ENCODE results near the gene DOK3. TPM values are rescaled to one million over a fixed set of nuclear protein-coding genes. Genes with fewer than 3 reads are reported as not detected.

Gene DOK3
- total RNA-seq, 1 experiment from 2014 or later: 16.4 TPM

- Histone ChIP-seq H2AK5ac (ENCODE audit: insufficient read length, low read length) (no peak overlapping the region), H3K27ac (ENCODE audit: insufficient read length, low read depth, low read length) (no peak overlapping the region)
- H3K27ac Mint-ChIP-seq: peak overlapping the region in 1 of 3 experiments; percentile 2; a peak in 2 of 7 replicates
Measured at GRCh38 chr5:177474846-177475562, 34.6 kb downstream of the DOK3 start.

More at GRCh38 chr5:177474846-177475562, 34.6 kb downstream of the DOK3 start:
- Histone ChIP-seq H4K91ac (ENCODE audit: insufficient read length, low read depth, low read length) (no peak overlapping the region), H4K20me1 (ENCODE audit: control insufficient read depth, insufficient read depth, insufficient read length) (no peaks in the 10 kb centered on the region), H3K4ac (ENCODE audit: low read depth, low read length) (no peak overlapping the region), H3K27me3 (ENCODE audit: insufficient read depth, low read length) (no peaks in the 10 kb centered on the region), H3K4me2 (ENCODE audit: insufficient read depth, insufficient read length, low read length) (no peak overlapping the region), H2BK15ac (ENCODE audit: low read depth, low read length) (no peak overlapping the region), H3K79me2 (ENCODE audit: insufficient read depth, low read length) (peaks cover 24% of the 10 kb centered on the region; the same call in 1 of the 2 replicates), H4K5ac (ENCODE audit: insufficient read length, low read depth, low read length) (no peak overlapping the region), H3K79me1 (ENCODE audit: insufficient read depth, low read depth, low read length, poor library complexity, severe bottlenecking) (peaks cover 6% of the 10 kb centered on the region), H4K8ac (replicated peaks; ENCODE audit: insufficient read length, low read depth, low read length) (no peak overlapping the region), H3T11ph (ENCODE audit: low read length) (no peak overlapping the region), H2BK20ac (ENCODE audit: low read depth, low read length, poor library complexity, severe bottlenecking) (no peak overlapping the region), H3K23ac (ENCODE audit: insufficient read length, low read depth, low read length) (no peak overlapping the region), H3K23me2 (ENCODE audit: insufficient read length, low read depth, low read length, poor library complexity, severe bottlenecking) (peaks cover 4% of the 10 kb centered on the region), H3K18ac (ENCODE audit: insufficient read length, low read depth, low read length) (no peak overlapping the region), H3K14ac (ENCODE audit: insufficient read depth, low read length) (no peak overlapping the region; the same call in 1 of the 2 replicates), H3K56ac (ENCODE audit: insufficient read length, low read depth, low read length) (no peak overlapping the region), H3K9ac (ENCODE audit: extremely low read depth, insufficient read length, low read length) (no peak overlapping the region), H3K4me1 (ENCODE audit: insufficient read depth, low read length) (peaks cover 24% of the 10 kb centered on the region; the same call in 1 of the 2 replicates), H2AFZ (ENCODE audit: low read length) (no peak overlapping the region), H2BK12ac (ENCODE audit: insufficient read length, low read depth, low read length) (no peak overlapping the region), H3K9me3 (ENCODE audit: control insufficient read depth, low read depth, low read length) (no peaks in the 10 kb centered on the region), H2BK120ac (ENCODE audit: low read depth, low read length, poor library complexity, severe bottlenecking) (no peak overlapping the region), H2BK5ac (ENCODE audit: insufficient read length, low read length) (no peak overlapping the region)
- H3K4me1 Mint-ChIP-seq: peaks cover 41 to 58% of the 10 kb centered on the region in 2 experiments
- no peak for DNase-seq
- no peaks in the 10 kb centered on the region; the same call in 1 of the 2 replicates for H3K27me3 Mint-ChIP-seq (ENCODE audit: low read depth)
- peaks cover 20 to 35% (median 33%) of the 10 kb centered on the region in 3 experiments for H3K36me3 Mint-ChIP-seq (ENCODE audit: insufficient read depth in 1 of 3, low read depth in 3 of 3)
- TF ChIP-seq, protein P1, sequence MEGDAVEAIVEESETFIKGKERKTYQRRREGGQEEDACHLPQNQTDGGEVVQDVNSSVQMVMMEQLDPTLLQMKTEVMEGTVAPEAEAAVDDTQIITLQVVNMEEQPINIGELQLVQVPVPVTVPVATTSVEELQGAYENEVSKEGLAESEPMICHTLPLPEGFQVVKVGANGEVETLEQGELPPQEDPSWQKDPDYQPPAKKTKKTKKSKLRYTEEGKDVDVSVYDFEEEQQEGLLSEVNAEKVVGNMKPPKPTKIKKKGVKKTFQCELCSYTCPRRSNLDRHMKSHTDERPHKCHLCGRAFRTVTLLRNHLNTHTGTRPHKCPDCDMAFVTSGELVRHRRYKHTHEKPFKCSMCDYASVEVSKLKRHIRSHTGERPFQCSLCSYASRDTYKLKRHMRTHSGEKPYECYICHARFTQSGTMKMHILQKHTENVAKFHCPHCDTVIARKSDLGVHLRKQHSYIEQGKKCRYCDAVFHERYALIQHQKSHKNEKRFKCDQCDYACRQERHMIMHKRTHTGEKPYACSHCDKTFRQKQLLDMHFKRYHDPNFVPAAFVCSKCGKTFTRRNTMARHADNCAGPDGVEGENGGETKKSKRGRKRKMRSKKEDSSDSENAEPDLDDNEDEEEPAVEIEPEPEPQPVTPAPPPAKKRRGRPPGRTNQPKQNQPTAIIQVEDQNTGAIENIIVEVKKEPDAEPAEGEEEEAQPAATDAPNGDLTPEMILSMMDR (conservative IDR thresholded peaks at IDR 0.05): no peak
- peak overlapping the region; percentile 4 to 59; a peak in 4 of 5 replicates for H3K4me3 Mint-ChIP-seq
- WGBS (ENCODE audit: extremely low coverage, insufficient read length, low lambda C conversion rate): no CpG with 5 or more reads among the region's 4 CpGs
- H3K9me3 Mint-ChIP-seq: no peaks in the 10 kb centered on the region
